ENCODE data around the gene NDUFA13.

DNA sequence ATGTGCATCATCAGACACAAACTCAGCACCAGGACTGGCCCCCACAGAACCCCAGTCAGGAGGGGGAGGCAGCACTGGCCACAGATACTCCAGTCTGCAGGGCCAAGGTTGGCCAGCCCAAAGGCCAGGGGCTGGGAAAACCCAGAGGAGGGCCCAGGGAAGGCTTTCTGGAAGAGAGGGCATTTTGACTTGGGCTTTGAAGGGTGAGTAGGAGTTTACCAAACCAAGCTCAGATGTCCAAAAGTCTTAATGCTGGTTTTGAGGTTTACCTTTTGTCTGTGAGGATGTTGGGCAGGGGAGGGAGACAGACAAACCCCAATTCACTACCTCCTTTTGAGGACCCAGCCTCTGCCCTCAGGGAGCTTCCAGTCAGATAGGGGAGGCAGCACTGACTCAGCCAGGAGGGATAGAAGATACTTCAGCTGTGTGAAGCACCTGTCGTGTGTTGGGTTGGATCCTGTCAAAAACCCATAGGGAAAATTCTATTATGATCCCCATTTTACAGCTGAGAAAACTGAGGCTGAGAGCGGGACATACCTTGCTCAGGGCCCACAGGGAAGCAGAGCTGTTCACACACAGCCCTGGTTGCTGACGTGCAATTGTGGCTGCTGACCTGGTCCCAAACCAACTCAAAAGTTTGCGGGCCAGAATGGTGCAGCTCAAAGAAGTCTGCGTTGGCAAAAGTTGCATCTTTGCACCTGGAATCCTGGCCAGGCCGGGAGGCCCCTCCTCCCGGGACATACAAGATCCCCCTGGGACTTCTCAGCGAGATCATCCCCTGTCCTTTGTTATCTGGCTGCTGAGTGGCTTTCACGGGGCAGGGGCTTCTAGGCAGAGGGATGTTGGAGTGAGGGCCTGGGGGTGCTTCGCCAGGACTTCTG, 35.2 kb downstream of the NDUFA13 start:
- TF ChIP-seq, protein P1, sequence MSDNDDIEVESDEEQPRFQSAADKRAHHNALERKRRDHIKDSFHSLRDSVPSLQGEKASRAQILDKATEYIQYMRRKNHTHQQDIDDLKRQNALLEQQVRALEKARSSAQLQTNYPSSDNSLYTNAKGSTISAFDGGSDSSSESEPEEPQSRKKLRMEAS (IDR thresholded peaks at IDR 0.05), result no peak
- TF ChIP-seq, protein P2, sequence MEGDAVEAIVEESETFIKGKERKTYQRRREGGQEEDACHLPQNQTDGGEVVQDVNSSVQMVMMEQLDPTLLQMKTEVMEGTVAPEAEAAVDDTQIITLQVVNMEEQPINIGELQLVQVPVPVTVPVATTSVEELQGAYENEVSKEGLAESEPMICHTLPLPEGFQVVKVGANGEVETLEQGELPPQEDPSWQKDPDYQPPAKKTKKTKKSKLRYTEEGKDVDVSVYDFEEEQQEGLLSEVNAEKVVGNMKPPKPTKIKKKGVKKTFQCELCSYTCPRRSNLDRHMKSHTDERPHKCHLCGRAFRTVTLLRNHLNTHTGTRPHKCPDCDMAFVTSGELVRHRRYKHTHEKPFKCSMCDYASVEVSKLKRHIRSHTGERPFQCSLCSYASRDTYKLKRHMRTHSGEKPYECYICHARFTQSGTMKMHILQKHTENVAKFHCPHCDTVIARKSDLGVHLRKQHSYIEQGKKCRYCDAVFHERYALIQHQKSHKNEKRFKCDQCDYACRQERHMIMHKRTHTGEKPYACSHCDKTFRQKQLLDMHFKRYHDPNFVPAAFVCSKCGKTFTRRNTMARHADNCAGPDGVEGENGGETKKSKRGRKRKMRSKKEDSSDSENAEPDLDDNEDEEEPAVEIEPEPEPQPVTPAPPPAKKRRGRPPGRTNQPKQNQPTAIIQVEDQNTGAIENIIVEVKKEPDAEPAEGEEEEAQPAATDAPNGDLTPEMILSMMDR (IDR thresholded peaks at IDR 0.05 in 2 of 3, conservative IDR thresholded peaks at IDR 0.05 in 1 of 3; ENCODE audit: borderline replicate concordance in 1 of 3, insufficient read depth in 1 of 3, low read depth in 2 of 3, low read length in 2 of 3), result no peak
- no peak for TF ChIP-seq POLR2A (IDR thresholded peaks at IDR 0.05; ENCODE audit: borderline replicate concordance, extremely low read depth, insufficient read depth, insufficient read length)
- TF ChIP-seq ZFX (IDR thresholded peaks at IDR 0.05), result no peak
- TF ChIP-seq, protein P3, sequence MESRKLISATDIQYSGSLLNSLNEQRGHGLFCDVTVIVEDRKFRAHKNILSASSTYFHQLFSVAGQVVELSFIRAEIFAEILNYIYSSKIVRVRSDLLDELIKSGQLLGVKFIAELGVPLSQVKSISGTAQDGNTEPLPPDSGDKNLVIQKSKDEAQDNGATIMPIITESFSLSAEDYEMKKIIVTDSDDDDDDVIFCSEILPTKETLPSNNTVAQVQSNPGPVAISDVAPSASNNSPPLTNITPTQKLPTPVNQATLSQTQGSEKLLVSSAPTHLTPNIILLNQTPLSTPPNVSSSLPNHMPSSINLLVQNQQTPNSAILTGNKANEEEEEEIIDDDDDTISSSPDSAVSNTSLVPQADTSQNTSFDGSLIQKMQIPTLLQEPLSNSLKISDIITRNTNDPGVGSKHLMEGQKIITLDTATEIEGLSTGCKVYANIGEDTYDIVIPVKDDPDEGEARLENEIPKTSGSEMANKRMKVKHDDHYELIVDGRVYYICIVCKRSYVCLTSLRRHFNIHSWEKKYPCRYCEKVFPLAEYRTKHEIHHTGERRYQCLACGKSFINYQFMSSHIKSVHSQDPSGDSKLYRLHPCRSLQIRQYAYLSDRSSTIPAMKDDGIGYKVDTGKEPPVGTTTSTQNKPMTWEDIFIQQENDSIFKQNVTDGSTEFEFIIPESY (IDR thresholded peaks at IDR 0.05; ENCODE audit: extremely low read depth, insufficient replicate concordance, low read length), result no peak
- TF ChIP-seq ELF1 (IDR thresholded peaks at IDR 0.05; ENCODE audit: borderline replicate concordance, low read depth), result no peak
- no peak for TF ChIP-seq ZNF274 (IDR thresholded peaks at IDR 0.05; ENCODE audit: low read depth, low read length)
- no peak for TF ChIP-seq SIN3A (IDR thresholded peaks at IDR 0.05; ENCODE audit: low read depth)
- no peak for TF ChIP-seq RAD21 (IDR thresholded peaks at IDR 0.05; ENCODE audit: low read depth)
- TF ChIP-seq EZH2 (IDR thresholded peaks at IDR 0.05), result no peak
- TF ChIP-seq JUND (IDR thresholded peaks at IDR 0.05), result no peak

Measured in HCT116 (cell line).